Bronchial epithelial cell (primary cell): ENCODE results near the gene LPAR3. TPM values are rescaled to one million over a fixed set of nuclear protein-coding genes. Genes with fewer than 3 reads are reported as not detected.

Experiments used
- DNase-seq: peaks from one replicate; pipeline ENCODE4 v3.0.0-alpha.2; 2010; ENCODE audit warnings: low read depth
- FAIRE-seq: peaks from 2 replicates; lab custom pipeline; 2011; peaks lifted over from hg19 to GRCh38; lab: Jason Lieb, UNC
- H3K27me3 ChIP-seq: 2 replicates; pipeline ENCODE4 v1.5.1; 2011; ENCODE audit warnings: low read length; ENCODE audit not compliant: control insufficient read depth, insufficient read depth
- H3K36me3 ChIP-seq: 2 replicates; pipeline ENCODE4 v1.5.1; 2011; ENCODE audit warnings: low read length; ENCODE audit not compliant: control insufficient read depth, insufficient read depth
- H3K4me3 ChIP-seq: 2 replicates; pipeline ENCODE4 v1.5.1; 2011; ENCODE audit warnings: mild to moderate bottlenecking, low read depth, low read length, control low read depth
- total RNA-seq: library from RNA; depleted of rRNA; stranded (reverse); fragments of >200 nt; gene quantifications from 2 replicates; pipeline ENCODE4 v1.2.1, GENCODE V29; 2014
- TF ChIP-seq, protein P1 (sequence below): IDR thresholded peaks from 2 replicates; pipeline ENCODE4 v1.5.1; 2011; ENCODE audit warnings: mild to moderate bottlenecking, moderate library complexity, low read length, control low read depth, inconsistent platforms; ENCODE audit not compliant: insufficient read depth, severe bottlenecking

Gene LPAR3
- total RNA-seq, 1 donor from 2014 or later: 104 TPM

- DNase-seq: peak; percentile 60
- FAIRE-seq: no peak
- Histone ChIP-seq H3K27me3 (no peaks in the 10 kb centered on the region), H3K36me3 (peaks cover 1% of the 10 kb centered on the region), H3K4me3 (no peak overlapping the region)
- TF ChIP-seq, protein P1, sequence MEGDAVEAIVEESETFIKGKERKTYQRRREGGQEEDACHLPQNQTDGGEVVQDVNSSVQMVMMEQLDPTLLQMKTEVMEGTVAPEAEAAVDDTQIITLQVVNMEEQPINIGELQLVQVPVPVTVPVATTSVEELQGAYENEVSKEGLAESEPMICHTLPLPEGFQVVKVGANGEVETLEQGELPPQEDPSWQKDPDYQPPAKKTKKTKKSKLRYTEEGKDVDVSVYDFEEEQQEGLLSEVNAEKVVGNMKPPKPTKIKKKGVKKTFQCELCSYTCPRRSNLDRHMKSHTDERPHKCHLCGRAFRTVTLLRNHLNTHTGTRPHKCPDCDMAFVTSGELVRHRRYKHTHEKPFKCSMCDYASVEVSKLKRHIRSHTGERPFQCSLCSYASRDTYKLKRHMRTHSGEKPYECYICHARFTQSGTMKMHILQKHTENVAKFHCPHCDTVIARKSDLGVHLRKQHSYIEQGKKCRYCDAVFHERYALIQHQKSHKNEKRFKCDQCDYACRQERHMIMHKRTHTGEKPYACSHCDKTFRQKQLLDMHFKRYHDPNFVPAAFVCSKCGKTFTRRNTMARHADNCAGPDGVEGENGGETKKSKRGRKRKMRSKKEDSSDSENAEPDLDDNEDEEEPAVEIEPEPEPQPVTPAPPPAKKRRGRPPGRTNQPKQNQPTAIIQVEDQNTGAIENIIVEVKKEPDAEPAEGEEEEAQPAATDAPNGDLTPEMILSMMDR: no peak
Observed at GRCh38 chr1:84833194-84833593, 59.8 kb downstream of the LPAR3 start.

GRCh38 chr1:84830136-84830535, 62.9 kb downstream of the LPAR3 start:
- H3K36me3 ChIP-seq: peaks cover 1% of the 10 kb centered on the region
- TF ChIP-seq, protein P1: no peak
- no peak overlapping the region for H3K4me3 ChIP-seq
- H3K27me3 ChIP-seq: no peaks in the 10 kb centered on the region
- DNase-seq: no peak
- no peak for FAIRE-seq

DNA sequence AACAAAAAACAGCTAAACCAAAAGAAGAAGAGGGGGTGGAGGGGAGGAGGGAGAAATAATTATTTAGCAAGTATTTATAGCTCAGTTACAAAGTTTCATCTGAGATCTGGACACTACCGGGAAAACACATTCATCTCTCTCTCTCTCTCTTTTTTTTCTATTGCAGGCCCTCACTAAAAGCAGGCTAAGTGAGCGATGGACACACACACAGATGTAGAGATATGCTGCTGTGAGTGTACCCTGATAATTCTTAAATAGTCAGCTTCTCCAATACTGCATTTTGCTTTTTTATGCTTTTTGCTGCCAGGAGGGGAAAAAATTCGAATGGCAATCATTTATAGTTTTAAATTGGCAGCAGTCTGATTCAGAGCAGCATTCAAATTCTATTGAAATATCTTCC, 65.0 kb downstream of the LPAR3 start:
- Histone ChIP-seq H3K4me3 (no peak overlapping the region), H3K36me3 (peaks cover 1% of the 10 kb centered on the region), H3K27me3 (no peaks in the 10 kb centered on the region)
- TF ChIP-seq, protein P1: no peak
- no peak for FAIRE-seq
- DNase-seq: no peak

GRCh38 chr1:84827555-84827954, 65.5 kb downstream of the LPAR3 start:
- FAIRE-seq (no peak), DNase-seq (no peak)
- Histone ChIP-seq H3K27me3 (no peaks in the 10 kb centered on the region), H3K36me3 (peaks cover 1% of the 10 kb centered on the region), H3K4me3 (no peak overlapping the region)
- TF ChIP-seq, protein P1: no peak

DNA sequence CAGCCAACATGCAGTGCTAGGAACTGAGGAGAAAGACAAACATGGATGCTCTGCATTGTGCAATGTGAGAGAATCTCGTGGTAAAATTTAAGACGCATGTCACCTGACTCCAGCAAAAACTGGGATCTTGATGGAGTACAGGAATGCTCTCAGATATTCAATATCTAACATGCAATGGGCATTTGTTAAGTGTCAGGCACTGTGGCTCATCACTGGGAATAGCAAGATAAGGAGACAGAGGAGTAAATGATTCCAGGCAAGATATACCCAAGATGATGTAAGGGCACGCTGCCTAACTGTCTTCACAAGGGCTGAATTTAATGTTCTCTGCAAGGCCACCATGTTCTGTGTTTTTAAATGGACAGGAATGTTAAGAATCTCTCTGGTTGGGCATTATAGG, 67.8 kb downstream of the LPAR3 start:
- DNase-seq: no peak
- TF ChIP-seq, protein P1: no peak
- Histone ChIP-seq H3K36me3 (no peaks in the 10 kb centered on the region), H3K27me3 (no peaks in the 10 kb centered on the region), H3K4me3 (no peak overlapping the region)
- peak; percentile 79 for FAIRE-seq

GRCh38 chr1:84823991-84824390, 69.0 kb downstream of the LPAR3 start:
- H3K4me3 ChIP-seq: no peak overlapping the region
- no peak for DNase-seq
- no peaks in the 10 kb centered on the region for H3K27me3 ChIP-seq
- FAIRE-seq: no peak
- TF ChIP-seq, protein P1: no peak
- H3K36me3 ChIP-seq: no peaks in the 10 kb centered on the region
